ENCODE measurements around the gene FMO2.
A peak's percentile ranks its signal among the peaks of the same experiment; 100 is the strongest.
"Not testable (repeated sequence)": the region's sequence is repeated elsewhere in the genome, so short reads cannot be mapped to it uniquely, and the experiment has no call there.

FMO2 gene

GRCh38 chr1:171226747-171227370 lies 41.8 kb downstream of the FMO2 start:
- H3K79me2 ChIP-seq (ENCODE audit: insufficient read depth, low read depth), result no peaks in the 10 kb centered on the region
- H3K4me2 ChIP-seq, result no peak overlapping the region
- H2AFZ ChIP-seq (ENCODE audit: low read depth), result no peak overlapping the region
- no peaks in the 10 kb centered on the region for H4K20me1 ChIP-seq (ENCODE audit: insufficient read depth)
- H3K27ac ChIP-seq, result no peak overlapping the region
- H3K27me3 ChIP-seq (ENCODE audit: insufficient read depth, low read depth), result no peaks in the 10 kb centered on the region
- H3K4me3 ChIP-seq (IDR thresholded peaks at IDR 0.05; ENCODE audit: insufficient read depth, low read depth, low read length), result no peak overlapping the region
- no peak overlapping the region for H3K9ac ChIP-seq
- peaks cover under 1% of the 10 kb centered on the region for H3K4me1 ChIP-seq (ENCODE audit: low read depth, poor library complexity, severe bottlenecking)
- peak; percentile 94 for TF ChIP-seq CTCF (conservative IDR thresholded peaks at IDR 0.05; ENCODE audit: low read depth, low read length)
- H3K36me3 ChIP-seq (ENCODE audit: insufficient read depth), result no peaks in the 10 kb centered on the region

GRCh38 chr1:171231326-171231725 lies 46.2 kb downstream of the FMO2 start:
- Histone ChIP-seq H3K79me2 (ENCODE audit: insufficient read depth, low read depth) (no peaks in the 10 kb centered on the region), H3K4me1 (ENCODE audit: low read depth, poor library complexity, severe bottlenecking) (no peaks in the 10 kb centered on the region), H3K27me3 (ENCODE audit: insufficient read depth, low read depth) (no peaks in the 10 kb centered on the region), H3K27ac (no peak overlapping the region), H3K9ac (no peak overlapping the region), H2AFZ (ENCODE audit: low read depth) (no peak overlapping the region), H4K20me1 (ENCODE audit: insufficient read depth) (no peaks in the 10 kb centered on the region), H3K36me3 (ENCODE audit: insufficient read depth) (no peaks in the 10 kb centered on the region), H3K4me2 (no peak overlapping the region), H3K4me3 (IDR thresholded peaks at IDR 0.05; ENCODE audit: insufficient read depth, low read depth, low read length) (no peak overlapping the region)
- no peak for TF ChIP-seq CTCF (conservative IDR thresholded peaks at IDR 0.05; ENCODE audit: low read depth, low read length)

DNA sequence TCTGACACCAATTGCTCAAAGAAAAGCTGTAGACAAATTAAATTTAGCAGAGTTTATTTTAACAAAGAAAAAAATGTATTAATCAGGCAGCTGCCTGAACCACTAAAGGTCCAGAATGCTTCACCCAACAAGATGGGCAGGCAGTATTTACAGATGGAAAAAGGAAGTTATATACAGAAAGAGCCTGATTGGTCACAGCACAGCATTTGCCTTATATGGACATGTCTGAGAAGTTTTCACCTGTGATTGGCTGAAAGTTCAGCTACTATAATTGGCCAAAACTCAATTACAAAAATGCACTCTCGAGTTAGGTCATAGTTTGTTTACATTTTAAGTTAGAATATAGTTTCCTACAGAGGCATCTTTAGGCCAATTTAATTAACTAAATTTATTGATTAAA lies 48.1 kb downstream of the FMO2 start:
- Histone ChIP-seq H3K4me1 (ENCODE audit: low read depth, poor library complexity, severe bottlenecking) (no peaks in the 10 kb centered on the region), H2AFZ (ENCODE audit: low read depth) (no peak overlapping the region), H3K9ac (no peak overlapping the region), H4K20me1 (ENCODE audit: insufficient read depth) (no peaks in the 10 kb centered on the region), H3K27me3 (ENCODE audit: insufficient read depth, low read depth) (no peaks in the 10 kb centered on the region), H3K79me2 (ENCODE audit: insufficient read depth, low read depth) (no peaks in the 10 kb centered on the region), H3K27ac (no peak overlapping the region), H3K4me3 (IDR thresholded peaks at IDR 0.05; ENCODE audit: insufficient read depth, low read depth, low read length) (no peak overlapping the region), H3K36me3 (ENCODE audit: insufficient read depth) (no peaks in the 10 kb centered on the region), H3K4me2 (no peak overlapping the region)
- TF ChIP-seq CTCF (conservative IDR thresholded peaks at IDR 0.05; ENCODE audit: low read depth, low read length), result no peak

- not testable (repeated sequence) for H4K20me1 ChIP-seq (ENCODE audit: insufficient read depth); H3K4me1 ChIP-seq (ENCODE audit: low read depth, poor library complexity, severe bottlenecking); H3K27me3 ChIP-seq (ENCODE audit: insufficient read depth, low read depth); H3K4me3 ChIP-seq (IDR thresholded peaks at IDR 0.05; ENCODE audit: insufficient read depth, low read depth, low read length); H3K36me3 ChIP-seq (ENCODE audit: insufficient read depth); H2AFZ ChIP-seq (ENCODE audit: low read depth); H3K4me2 ChIP-seq; H3K79me2 ChIP-seq (ENCODE audit: insufficient read depth, low read depth); H3K27ac ChIP-seq; H3K9ac ChIP-seq
Observed at GRCh38 chr1:171236231-171236630, 51.1 kb downstream of the FMO2 start.

GRCh38 chr1:171243878-171244277 lies 58.8 kb downstream of the FMO2 start:
- H3K27ac ChIP-seq, result no peak overlapping the region
- no peaks in the 10 kb centered on the region for H4K20me1 ChIP-seq (ENCODE audit: insufficient read depth)
- H3K36me3 ChIP-seq (ENCODE audit: insufficient read depth), result no peaks in the 10 kb centered on the region
- H3K79me2 ChIP-seq (ENCODE audit: insufficient read depth, low read depth), result no peaks in the 10 kb centered on the region
- peaks cover 6% of the 10 kb centered on the region for H3K4me1 ChIP-seq (ENCODE audit: low read depth, poor library complexity, severe bottlenecking)
- no peaks in the 10 kb centered on the region for H3K27me3 ChIP-seq (ENCODE audit: insufficient read depth, low read depth)
- no peak overlapping the region for H3K4me3 ChIP-seq (IDR thresholded peaks at IDR 0.05; ENCODE audit: insufficient read depth, low read depth, low read length)
- no peak for TF ChIP-seq CTCF (conservative IDR thresholded peaks at IDR 0.05; ENCODE audit: low read depth, low read length)
- no peak overlapping the region for H3K4me2 ChIP-seq
- H2AFZ ChIP-seq (ENCODE audit: low read depth), result no peak overlapping the region
- no peak overlapping the region for H3K9ac ChIP-seq
